GM19351 (cell line): ENCODE results near the gene SPATA18.

Experiments
- ATAC-seq: cut with Tn5 transposase; IDR thresholded peaks from one replicate; pipeline ENCODE4 v1.9.1; 2021; ENCODE audit warnings: mild to moderate bottlenecking, moderate library complexity; ENCODE audit not compliant: unreplicated experiment

SPATA18 gene

GRCh38 chr4:52051213-52051614 is at the start of gene SPATA18:
SPATA18 (plus strand) TSS chr4:52051304; CDS start chr4:52051705, 401 bp downstream.
- peak; percentile 45 for ATAC-seq

- no peak for ATAC-seq
These were observed 49.5 kb upstream of the SPATA18 start for GRCh38 chr4:52001616-52002015.

GRCh38 chr4:52004414-52004813 is 46.7 kb upstream of the SPATA18 start:
- no peak for ATAC-seq

GRCh38 chr4:52005604-52006273 is 45.4 kb upstream of the SPATA18 start:
- no peak for ATAC-seq

- no peak for ATAC-seq
These were observed 44.2 kb upstream of the SPATA18 start for GRCh38 chr4:52006887-52007286.

- ATAC-seq, result no peak
These were observed 40.1 kb upstream of the SPATA18 start for GRCh38 chr4:52010986-52011385.

- ATAC-seq, result no peak
These were observed 38.5 kb upstream of the SPATA18 start for GRCh38 chr4:52012651-52013050.

GRCh38 chr4:52014903-52015302 is 36.2 kb upstream of the SPATA18 start:
- ATAC-seq, result no peak

- ATAC-seq, result no peak
These were observed 35.7 kb upstream of the SPATA18 start for GRCh38 chr4:52015366-52015765.

GRCh38 chr4:52016981-52017380 is 34.1 kb upstream of the SPATA18 start:
- ATAC-seq, result no peak

- no peak for ATAC-seq
These were observed 33.3 kb upstream of the SPATA18 start for GRCh38 chr4:52017814-52018213.

GRCh38 chr4:52019936-52020657 is 31.0 kb upstream of the SPATA18 start, which contains the start of gene LRRC66:
LRRC66 (minus strand) TSS chr4:52020363; CDS start chr4:52017613, 2,750 bp downstream.
- ATAC-seq, result no peak

GRCh38 chr4:52028970-52029369 is 22.1 kb upstream of the SPATA18 start:
- ATAC-seq, result no peak

GRCh38 chr4:52032005-52032404 is 19.1 kb upstream of the SPATA18 start:
- ATAC-seq, result no peak

GRCh38 chr4:52035190-52035589 is 15.9 kb upstream of the SPATA18 start:
- no peak for ATAC-seq

- ATAC-seq, result no peak
These were observed 14.1 kb upstream of the SPATA18 start for GRCh38 chr4:52036886-52037530.

GRCh38 chr4:52037689-52038102 is 13.4 kb upstream of the SPATA18 start:
- ATAC-seq, result peak; percentile 55

GRCh38 chr4:52038103-52038912 is 12.8 kb upstream of the SPATA18 start, which contains the start of gene SGCB:
SGCB (minus strand) TSS chr4:52038299; CDS start chr4:52038259, 40 bp downstream.
- ATAC-seq, result peak; percentile 89

GRCh38 chr4:52045028-52045427 is 6.1 kb upstream of the SPATA18 start:
- ATAC-seq, result no peak

- ATAC-seq, result no peak
These were observed 1.8 kb upstream of the SPATA18 start for GRCh38 chr4:52049266-52049665.
